CD4-positive, alpha-beta T cell treated with Interleukin-21 for 1 hour (primary cell): ENCODE measurements around the gene EGF.

ENCODE experiments used
- DNase-seq: peaks from one replicate; pipeline ENCODE4 v3.0.0-alpha.2; 2020

EGF gene

DNA sequence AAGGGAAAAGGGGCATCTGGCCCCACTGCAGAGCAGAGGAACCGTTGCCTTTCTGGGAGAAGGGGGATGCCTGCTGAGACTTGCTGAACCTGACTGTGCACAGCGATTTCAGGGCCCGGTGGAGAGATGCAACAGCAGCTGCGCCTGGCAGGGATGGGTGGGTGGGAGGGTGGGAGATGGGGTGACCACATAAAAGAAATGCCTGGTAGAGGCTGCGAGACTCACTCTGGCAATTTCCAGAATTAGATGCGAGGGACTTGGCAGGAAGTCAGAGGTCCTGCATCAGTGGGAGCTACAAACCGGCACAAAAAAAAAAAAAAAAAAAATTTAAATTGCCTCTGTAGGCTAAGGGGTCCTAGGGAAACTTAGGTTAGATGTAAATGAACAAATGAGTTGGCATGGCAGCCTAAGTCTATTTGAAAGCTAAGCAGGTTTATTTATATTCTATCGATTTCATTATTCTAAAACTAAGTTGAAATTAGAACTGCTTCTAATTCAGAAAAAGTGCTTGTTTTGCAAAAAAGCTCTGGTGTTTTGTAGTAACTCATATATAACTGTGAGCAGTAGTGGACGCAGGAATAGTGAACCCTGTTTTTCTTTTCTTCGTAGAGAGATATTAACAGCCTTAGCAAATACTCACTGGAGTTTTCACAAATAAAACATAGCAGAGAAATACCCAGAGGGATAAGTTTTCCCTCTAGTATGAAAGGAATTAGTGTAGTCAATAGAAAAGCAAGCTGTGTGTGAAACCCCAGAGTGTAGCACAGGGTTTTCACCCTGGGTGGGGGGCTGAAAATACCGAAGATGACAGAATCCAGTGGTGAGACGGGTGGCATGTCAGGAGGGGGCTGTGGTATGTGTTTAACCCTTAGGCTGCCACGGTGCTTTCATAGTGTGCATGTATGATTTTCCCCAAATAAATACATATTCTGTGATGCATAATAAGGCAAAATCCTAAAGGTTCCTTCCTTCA is 130.1 kb downstream of the EGF start:
- no peak for DNase-seq

DNA sequence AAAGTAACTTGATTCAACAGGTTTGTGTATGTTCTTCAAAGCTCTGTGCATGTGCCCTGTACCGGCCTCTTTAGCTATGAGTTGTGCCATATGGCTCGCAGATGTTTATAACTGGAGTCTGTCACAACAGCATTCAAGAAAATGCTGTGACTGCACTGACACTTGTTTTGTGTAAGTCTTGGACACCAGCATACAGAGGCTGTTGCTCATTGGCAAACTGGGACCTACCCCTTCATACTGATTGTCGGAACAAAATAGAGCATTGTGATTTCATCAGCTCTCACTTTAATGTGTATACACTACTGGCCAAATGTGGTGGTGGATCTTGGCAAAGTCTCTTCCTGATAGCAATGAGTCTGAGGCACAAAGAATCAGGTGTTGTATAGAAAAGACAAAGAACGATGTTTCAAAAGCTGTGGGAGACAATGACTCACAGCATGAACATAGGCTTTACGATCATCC is 133.9 kb downstream of the EGF start:
- DNase-seq = no peak

DNA sequence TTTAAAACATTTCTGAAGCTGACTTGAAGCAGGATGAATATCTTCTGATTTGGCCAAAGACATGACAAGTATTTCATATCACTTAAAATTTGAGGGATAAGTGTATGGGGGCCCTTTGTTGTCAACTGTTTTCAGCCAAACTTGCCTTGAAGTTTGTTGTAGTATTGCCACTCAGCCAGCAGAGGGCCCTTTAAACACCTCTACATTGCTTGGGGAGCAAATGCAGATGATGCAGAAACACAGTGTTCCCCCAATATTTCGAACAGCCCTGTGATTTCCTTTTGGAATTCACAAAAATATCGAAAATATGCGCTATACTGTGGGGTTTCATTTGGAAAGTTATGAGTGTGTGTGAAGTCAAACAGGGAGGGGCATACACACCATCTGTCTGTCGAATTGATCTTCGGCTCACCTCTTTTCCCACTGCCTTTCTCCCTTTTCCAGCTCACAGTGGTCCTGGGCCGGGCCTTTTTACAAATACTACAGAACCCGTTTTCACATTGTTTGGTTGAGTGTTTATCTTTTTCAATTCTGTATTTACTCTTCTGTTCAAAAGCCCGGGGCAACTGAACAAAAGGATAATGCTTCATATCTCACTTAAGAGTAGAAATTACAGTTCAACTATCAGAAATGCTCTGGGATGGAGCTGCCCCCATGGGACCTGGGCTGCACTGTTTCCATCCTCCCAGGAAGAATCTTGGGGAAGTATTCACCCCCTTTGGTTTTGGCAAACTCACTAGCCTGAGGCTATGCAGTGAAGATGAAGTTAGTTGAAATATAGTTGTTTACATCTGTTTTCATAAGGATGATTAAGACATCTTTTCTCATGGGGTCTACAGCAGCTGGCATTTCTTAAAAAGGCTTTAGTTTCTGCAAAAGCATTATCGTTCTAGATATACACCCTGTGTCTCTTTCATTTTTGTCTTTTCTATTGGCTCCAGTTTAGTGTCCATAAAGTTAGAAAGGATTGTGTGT is 137.6 kb downstream of the EGF start:
- peak; percentile 68 for DNase-seq

DNA sequence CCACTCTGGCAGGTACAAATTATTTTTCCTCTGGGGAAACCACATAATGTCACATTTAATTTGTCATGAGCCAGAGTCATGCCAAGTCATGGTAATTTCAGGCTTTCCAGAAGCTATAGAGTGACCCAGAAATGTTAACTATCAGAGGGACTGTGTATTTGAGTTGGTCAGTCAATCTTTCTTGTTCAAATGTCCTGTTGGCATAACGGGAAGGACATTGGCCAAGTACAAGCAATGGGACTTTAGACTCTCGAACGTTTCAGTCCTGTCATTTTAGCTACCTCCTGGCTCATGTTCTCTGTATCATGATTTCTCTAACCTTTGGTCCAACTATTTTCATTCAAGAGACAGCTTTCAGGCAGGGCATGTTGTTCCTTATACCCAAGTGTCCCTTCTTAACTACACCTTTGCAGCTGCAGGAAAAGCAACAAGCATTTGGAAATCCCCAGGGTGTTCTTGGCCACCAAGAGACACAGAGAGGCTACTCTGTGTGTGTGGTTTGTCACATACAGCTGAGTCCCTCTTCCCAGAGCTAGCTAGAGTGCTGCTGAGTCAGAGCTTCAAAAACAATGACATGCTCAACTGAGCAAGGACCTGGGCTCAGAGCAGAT is 142.6 kb downstream of the EGF start:
- peak; percentile 6 for DNase-seq

DNA sequence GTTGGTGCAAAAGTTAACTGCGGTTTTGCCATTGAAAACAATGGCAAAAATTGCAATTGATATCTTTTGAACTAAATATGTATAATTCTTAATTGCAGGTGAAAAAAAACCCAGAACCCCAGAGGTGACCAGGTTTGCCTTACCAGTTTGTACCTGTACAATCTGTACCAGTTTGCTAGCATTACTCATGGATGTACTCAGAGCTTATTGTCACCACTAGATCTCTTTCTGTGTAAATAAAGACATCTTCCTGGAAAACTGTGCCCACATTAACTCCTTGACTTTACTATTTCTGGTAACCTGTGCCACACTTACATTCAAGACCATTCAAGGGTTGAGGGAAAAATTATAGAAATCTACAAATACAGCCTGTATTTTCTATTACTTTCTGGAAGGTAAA is 146.0 kb downstream of the EGF start:
- DNase-seq = no peak

DNA sequence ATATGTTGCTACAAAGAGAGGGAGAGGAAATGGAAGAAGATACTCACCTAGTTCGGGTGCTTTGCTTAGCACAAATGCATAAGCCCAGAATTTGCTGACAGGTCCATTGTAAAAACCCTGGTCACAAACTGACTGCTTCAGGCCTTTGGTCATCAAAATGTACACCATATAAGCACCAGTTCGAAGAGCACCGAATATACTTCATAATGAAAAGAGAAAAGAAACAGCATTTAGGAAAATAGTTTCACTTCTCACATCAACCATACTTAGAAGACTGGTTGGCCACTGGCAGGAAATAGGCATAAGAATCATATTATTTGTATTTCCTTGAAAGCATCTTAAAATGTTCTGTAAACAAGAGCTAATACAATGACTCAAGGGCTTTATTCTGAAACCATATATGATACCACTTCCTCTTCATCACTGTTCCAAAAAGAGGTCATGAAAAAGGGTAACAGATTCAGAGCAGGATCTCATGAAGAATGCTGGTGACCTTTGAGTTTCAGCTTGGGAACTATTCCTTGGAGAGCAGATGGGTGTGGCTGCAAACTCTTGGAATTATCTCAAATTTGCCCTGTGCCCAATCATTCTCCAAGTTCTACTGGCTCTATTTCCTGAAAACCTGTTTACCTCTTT is 147.0 kb downstream of the EGF start:
- peak; percentile 40 for DNase-seq

DNA sequence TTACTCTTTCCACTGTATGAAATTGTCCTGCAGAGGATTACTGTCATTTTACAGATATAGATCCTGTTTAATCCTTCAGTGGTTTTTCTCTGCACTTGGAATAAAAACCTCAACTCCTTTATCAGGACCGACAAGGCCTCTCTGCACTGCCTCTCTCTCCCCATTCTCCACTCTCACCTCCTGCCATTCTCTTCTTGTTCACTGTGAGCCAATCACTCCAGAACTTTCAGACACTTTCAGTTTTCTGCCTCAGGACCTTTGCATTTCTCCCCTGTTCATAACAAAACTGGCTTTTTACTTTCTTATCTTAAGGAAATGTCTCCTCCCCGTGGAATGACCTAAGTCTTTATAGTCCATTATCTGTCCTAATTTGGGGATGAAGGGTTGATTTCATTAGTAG is 148.4 kb downstream of the EGF start:
- no peak for DNase-seq
